ENCODE results near the gene SLC5A9.

DNA sequence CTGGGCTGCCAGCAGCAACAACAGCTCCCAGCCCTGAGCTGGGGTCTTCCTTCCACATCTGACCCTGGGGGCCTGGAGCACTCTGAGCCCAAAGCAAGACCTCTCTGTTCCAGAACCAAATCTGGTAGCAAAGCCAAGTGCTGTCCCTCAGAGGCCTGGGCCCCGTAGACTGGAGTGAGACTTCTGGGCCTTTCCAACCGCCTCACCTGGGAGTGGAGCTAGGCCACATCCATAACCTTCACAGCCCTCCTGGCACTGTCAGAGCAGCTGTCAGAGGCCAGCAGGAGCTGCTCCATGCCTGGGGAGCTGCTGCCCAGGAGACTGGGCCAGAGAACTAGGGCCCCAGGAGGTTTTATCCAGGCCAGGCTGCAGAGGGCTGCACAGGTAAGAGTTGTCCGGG, 15.4 kb upstream of the SLC5A9 start:
- TF ChIP-seq CTCF (conservative IDR thresholded peaks at IDR 0.05 in 1 of 2, IDR thresholded peaks at IDR 0.05 in 1 of 2; ENCODE audit: low read depth in 1 of 2, low read length in 2 of 2) (no peak), EZH2 (IDR thresholded peaks at IDR 0.05; ENCODE audit: low read length, missing control alignments) (no peak)

Data from fibroblast of lung (primary cell).